HAP-1 (cell line): ENCODE results near the gene ZNF512.
"Not testable (repeated sequence)": the region's sequence is repeated elsewhere in the genome, so short reads cannot be mapped to it uniquely, and the experiment has no call there.

Experiments used
- DNase-seq, 2 experiments: peaks; one replicate each; pipeline ENCODE4 v3.0.0-alpha.2; 2016 to 2020; ENCODE audit warnings: low spot score in 2 of 2
- H3K27me3 ChIP-seq: fragments of 250-450 bp; sonication (Bioruptor Pico); 2 replicates; pipeline ENCODE4 v1.5.1; 2020; ENCODE audit warnings: low read depth, mild to moderate bottlenecking, moderate library complexity
- H3K36me3 ChIP-seq: fragments of 250-450 bp; sonication (Bioruptor Pico); replicated peaks from 2 replicates; pipeline ENCODE4 v1.5.1; 2020; ENCODE audit warnings: mild to moderate bottlenecking
- H3K4me1 ChIP-seq: fragments of 250-450 bp; sonication (Bioruptor Pico); 2 replicates; pipeline ENCODE4 v1.5.1; 2020; ENCODE audit warnings: mild to moderate bottlenecking
- H3K4me3 ChIP-seq: fragments of 250-450 bp; sonication (Bioruptor Pico); 2 replicates; pipeline ENCODE4 v1.5.1; 2020; ENCODE audit warnings: mild to moderate bottlenecking, moderate library complexity
- H3K9me3 ChIP-seq: fragments of 250-450 bp; sonication (Bioruptor Pico); 2 replicates; pipeline ENCODE4 v1.5.1; 2020; ENCODE audit warnings: mild to moderate bottlenecking, moderate library complexity
- in situ Hi-C: fragments of 300-500 bp; cut with MboI; formaldehyde crosslinking; loops from 3 replicates; pipeline ENCODE4 v1.14.3; 2020; ENCODE audit warnings: low sequenced_read_pairs, inconsistent platforms, mixed read lengths

Gene ZNF512

GRCh38 chr2:27630257-27630656 lies 47.4 kb downstream of the ZNF512 start:
- H3K27me3 ChIP-seq, H3K4me3 ChIP-seq, DNase-seq, H3K4me1 ChIP-seq, in situ Hi-C loops, H3K9me3 ChIP-seq: not testable (repeated sequence)
- peaks cover 28% of the 10 kb centered on the region for H3K36me3 ChIP-seq

DNA sequence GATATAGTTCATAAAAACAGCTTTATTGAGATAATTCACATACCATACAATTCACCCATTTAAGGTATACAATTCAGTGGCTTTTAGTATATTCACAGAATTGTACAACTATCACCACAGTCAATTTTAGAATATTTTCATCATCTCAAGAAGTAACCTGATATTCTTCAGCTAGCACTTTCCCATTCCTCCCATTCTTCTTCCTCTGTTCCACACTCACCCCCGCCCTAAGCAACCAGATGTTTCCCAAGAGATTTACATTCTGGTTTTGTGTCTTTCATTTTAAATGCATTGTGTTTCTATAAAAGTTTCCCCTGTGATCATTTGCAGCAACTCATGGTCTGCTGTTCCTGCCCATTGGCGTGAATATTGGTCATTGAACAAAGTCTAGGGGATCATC lies 51.4 kb downstream of the ZNF512 start:
- H3K4me3 ChIP-seq, result no peak overlapping the region
- H3K4me1 ChIP-seq, result peaks cover 4% of the 10 kb centered on the region
- H3K27me3 ChIP-seq, result no peaks in the 10 kb centered on the region
- DNase-seq, result no peak
- in situ Hi-C loops, result no loop called here
- H3K9me3 ChIP-seq, result no peaks in the 10 kb centered on the region
- peaks cover 52% of the 10 kb centered on the region for H3K36me3 ChIP-seq

- Histone ChIP-seq H3K27me3 (no peaks in the 10 kb centered on the region), H3K9me3 (no peaks in the 10 kb centered on the region), H3K4me3 (no peak overlapping the region), H3K36me3 (peaks cover 58% of the 10 kb centered on the region), H3K4me1 (0 out of 2 replicates have a peak, but pooled peaks cover 4% of the 10 kb centered on the region)
- in situ Hi-C loops, result no loop called here
- no peak for DNase-seq
Observed at GRCh38 chr2:27636766-27637165, 53.9 kb downstream of the ZNF512 start.

- H3K27me3 ChIP-seq, result no peaks in the 10 kb centered on the region
- H3K9me3 ChIP-seq, result no peaks in the 10 kb centered on the region
- DNase-seq, result no peak
- H3K4me1 ChIP-seq, result 0 out of 2 replicates have a peak, but pooled peaks cover 4% of the 10 kb centered on the region
- H3K4me3 ChIP-seq, result no peak overlapping the region
- in situ Hi-C loops, result no loop called here
- peaks cover 50% of the 10 kb centered on the region for H3K36me3 ChIP-seq
Observed at GRCh38 chr2:27638037-27638637, 55.3 kb downstream of the ZNF512 start.

DNA sequence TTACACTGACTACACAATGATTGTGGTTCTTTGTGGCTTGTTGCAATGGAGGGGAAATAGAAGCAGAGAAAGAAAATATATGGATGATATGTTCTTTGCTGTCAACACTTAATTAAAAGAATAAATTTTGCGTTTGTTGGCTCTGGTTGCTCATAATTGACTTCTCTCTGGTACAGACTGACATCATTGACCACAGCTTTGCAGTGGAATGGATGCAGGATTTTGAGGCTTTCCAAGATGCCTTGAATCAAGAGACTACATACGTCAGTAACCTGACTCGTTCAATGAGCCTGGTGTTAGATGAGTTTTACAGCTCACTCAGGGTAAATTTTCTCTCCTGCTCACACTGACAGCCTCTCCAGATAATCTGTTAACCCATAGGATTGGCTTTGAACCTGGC lies 55.9 kb downstream of the ZNF512 start:
- Histone ChIP-seq H3K36me3 (peaks cover 49% of the 10 kb centered on the region), H3K4me1 (0 out of 2 replicates have a peak, but pooled peaks cover 4% of the 10 kb centered on the region), H3K27me3 (no peaks in the 10 kb centered on the region), H3K9me3 (no peaks in the 10 kb centered on the region), H3K4me3 (no peak overlapping the region)
- no peak for DNase-seq
- in situ Hi-C loops, result no loop called here

- DNase-seq, result no peak
- H3K27me3 ChIP-seq, result no peaks in the 10 kb centered on the region
- in situ Hi-C loops, result no loop called here
- H3K36me3 ChIP-seq, result peaks cover 41% of the 10 kb centered on the region
- H3K9me3 ChIP-seq, result no peaks in the 10 kb centered on the region
- no peak overlapping the region for H3K4me3 ChIP-seq
- H3K4me1 ChIP-seq, result 0 out of 2 replicates have a peak, but pooled peaks cover 4% of the 10 kb centered on the region
Observed at GRCh38 chr2:27640722-27641245, 57.9 kb downstream of the ZNF512 start.

DNA sequence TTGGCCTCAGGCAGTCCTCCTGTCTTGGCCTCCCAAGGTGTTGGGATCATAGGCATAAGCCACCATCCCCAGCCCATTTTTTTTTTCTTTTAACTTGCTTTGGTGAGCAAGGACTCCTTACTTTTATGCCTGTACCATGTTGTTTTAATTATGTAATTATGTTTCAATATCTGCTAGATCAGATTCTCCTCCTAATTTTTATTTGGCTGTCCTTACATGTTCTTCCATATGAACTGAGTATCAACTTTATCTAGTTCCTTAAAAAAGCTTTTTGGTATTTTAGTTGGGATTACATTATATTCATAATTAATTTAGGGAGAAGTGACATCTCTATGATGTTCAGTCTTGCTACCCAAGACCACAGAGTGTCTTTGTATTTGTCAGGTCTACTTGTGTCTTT lies 62.4 kb downstream of the ZNF512 start:
- peaks cover 44% of the 10 kb centered on the region for H3K36me3 ChIP-seq
- no peaks in the 10 kb centered on the region for H3K9me3 ChIP-seq
- H3K27me3 ChIP-seq, result no peaks in the 10 kb centered on the region
- 0 out of 2 replicates have a peak, but pooled peaks cover 1% of the 10 kb centered on the region for H3K4me1 ChIP-seq
- in situ Hi-C loops, result no loop called here
- no peak overlapping the region for H3K4me3 ChIP-seq
- no peak for DNase-seq

DNA sequence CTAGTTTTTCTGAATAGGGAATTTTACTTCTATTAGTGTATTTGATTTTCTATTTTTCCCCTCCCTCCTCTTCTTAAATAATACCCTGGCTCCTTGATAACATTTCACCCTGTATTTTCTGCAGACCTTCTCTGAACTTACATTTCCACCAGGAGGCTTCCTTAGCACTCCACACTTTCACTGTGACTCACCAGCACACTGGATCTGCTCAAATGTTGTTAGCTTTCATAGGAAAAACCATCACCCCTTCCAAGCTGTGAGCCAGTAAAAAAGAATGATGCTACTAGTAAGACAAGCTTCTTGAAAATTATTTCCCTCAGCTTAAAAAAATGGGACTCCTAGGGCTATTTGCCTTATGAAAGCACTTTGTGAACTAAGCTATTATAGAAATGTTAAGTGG lies 64.4 kb downstream of the ZNF512 start:
- peaks cover 49% of the 10 kb centered on the region for H3K36me3 ChIP-seq
- no peak overlapping the region for H3K4me3 ChIP-seq
- H3K4me1 ChIP-seq, result no peaks in the 10 kb centered on the region
- H3K27me3 ChIP-seq, result no peaks in the 10 kb centered on the region
- no peaks in the 10 kb centered on the region for H3K9me3 ChIP-seq
- no peak for DNase-seq
- in situ Hi-C loops, result no loop called here

GRCh38 chr2:27647737-27648136 lies 64.9 kb downstream of the ZNF512 start:
- in situ Hi-C loops, result no loop called here
- no peak for DNase-seq
- Histone ChIP-seq H3K27me3 (no peaks in the 10 kb centered on the region), H3K9me3 (no peaks in the 10 kb centered on the region), H3K4me1 (no peaks in the 10 kb centered on the region), H3K4me3 (no peak overlapping the region), H3K36me3 (peaks cover 54% of the 10 kb centered on the region)

GRCh38 chr2:27651056-27651455 lies 68.2 kb downstream of the ZNF512 start:
- no peak for DNase-seq
- Histone ChIP-seq H3K27me3 (no peaks in the 10 kb centered on the region), H3K36me3 (peaks cover 82% of the 10 kb centered on the region), H3K9me3 (no peaks in the 10 kb centered on the region), H3K4me3 (no peak overlapping the region), H3K4me1 (peaks cover 4% of the 10 kb centered on the region)
- in situ Hi-C loops, result no loop called here

DNA sequence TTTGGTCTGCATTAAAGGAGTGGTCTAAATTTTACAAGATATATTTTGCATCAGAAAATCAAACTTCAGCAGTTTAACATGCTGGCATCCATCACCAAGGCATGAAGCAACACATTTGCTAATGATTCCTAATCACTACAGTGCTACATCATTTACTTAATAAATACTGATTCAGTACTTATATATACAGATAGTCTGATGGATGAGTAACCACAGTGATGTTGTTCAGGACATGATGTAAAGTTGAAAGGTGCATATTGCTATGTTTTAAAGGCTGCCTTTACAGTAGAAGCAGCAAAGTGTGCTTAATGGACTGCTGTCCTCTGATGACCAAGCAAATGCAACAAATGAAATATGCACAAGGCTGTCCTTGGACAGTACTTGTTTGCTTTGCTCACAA lies 69.5 kb downstream of the ZNF512 start:
- in situ Hi-C loops, result no loop called here
- H3K4me3 ChIP-seq, result no peak overlapping the region
- no peaks in the 10 kb centered on the region for H3K27me3 ChIP-seq
- H3K4me1 ChIP-seq, result peaks cover 4% of the 10 kb centered on the region
- H3K36me3 ChIP-seq, result peaks cover 88% of the 10 kb centered on the region
- no peaks in the 10 kb centered on the region for H3K9me3 ChIP-seq
- no peak for DNase-seq

GRCh38 chr2:27652790-27653189 lies 69.9 kb downstream of the ZNF512 start:
- H3K4me1 ChIP-seq, result peaks cover 4% of the 10 kb centered on the region
- H3K4me3 ChIP-seq, result no peak overlapping the region
- no peak for DNase-seq
- no peaks in the 10 kb centered on the region for H3K27me3 ChIP-seq
- in situ Hi-C loops, result no loop called here
- peaks cover 89% of the 10 kb centered on the region for H3K36me3 ChIP-seq
- no peaks in the 10 kb centered on the region for H3K9me3 ChIP-seq

DNA sequence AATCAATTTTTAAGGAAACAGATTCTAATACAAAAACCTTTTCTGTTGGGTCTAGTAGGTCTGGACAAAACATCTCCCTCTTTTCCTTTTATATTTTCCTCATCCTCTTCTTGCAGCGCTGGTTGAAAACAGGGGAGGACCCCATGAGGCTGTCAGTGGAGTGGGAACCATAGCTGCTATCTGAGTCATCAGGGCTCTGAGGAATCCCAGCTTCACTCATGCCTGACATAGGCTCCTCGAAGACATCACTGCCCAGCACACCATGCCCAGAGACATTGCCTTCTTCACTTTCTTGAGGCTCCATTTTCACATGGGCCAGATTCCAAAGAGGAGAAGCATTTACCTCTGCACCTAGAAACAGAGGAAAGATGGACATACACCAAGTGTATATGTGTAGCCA lies 70.6 kb downstream of the ZNF512 start:
- H3K9me3 ChIP-seq, result no peaks in the 10 kb centered on the region
- no peak for DNase-seq
- no peaks in the 10 kb centered on the region for H3K27me3 ChIP-seq
- in situ Hi-C loops, result no loop called here
- peaks cover 4% of the 10 kb centered on the region for H3K4me1 ChIP-seq
- peaks cover 88% of the 10 kb centered on the region for H3K36me3 ChIP-seq
- no peak overlapping the region for H3K4me3 ChIP-seq

- peaks cover 84% of the 10 kb centered on the region for H3K36me3 ChIP-seq
- peaks cover 8% of the 10 kb centered on the region for H3K4me1 ChIP-seq
- in situ Hi-C loops, result no loop called here
- DNase-seq, result peak in 1 of 2 experiments; percentile 47
- no peaks in the 10 kb centered on the region for H3K27me3 ChIP-seq
- no peaks in the 10 kb centered on the region for H3K9me3 ChIP-seq
- no peak overlapping the region for H3K4me3 ChIP-seq
Observed at GRCh38 chr2:27655155-27655951, 72.5 kb downstream of the ZNF512 start.
